ENCODE measurements around the gene ZNF169. TPM values are rescaled to one million over a fixed set of nuclear protein-coding genes. Genes with fewer than 3 reads are reported as not detected.

Gene ZNF169
- total and polyA plus RNA-seq, 4 donors, result 0.75 to 4.6 (median 1.4) TPM

DNA sequence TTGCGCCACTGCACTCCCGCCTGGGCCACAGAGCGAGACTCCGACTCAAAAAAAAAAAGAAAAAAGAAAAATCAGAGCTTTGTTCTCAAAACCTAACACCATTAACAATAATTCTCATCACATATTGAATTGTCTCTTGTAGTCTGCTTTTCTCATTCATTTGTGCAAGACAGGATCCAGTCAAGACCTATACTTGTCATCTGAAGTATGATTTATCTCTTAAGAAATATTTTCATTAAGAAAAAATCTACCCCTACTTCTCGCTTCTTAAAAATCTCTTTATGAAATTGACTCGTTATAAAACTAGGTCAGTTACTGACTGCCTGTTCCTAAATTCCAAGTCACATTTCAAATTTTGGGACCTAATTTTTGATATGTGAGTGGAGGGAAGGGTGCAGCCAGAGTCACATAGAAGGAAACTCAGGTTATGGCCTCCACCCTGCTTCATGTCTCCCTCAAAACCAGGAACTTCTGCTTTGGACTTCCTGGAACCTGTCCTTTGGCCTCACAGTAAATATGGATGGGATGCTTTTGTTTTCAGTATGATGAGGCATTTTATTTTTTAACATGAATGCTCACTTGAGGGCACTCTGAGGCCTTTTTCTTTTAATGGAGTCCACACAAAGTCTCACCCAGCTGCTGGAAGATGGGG lies 18.9 kb downstream of the ZNF169 start:
- DNase-seq (ENCODE audit: low spot score), result no peak
- no peak overlapping the region for H3K27ac ChIP-seq (ENCODE audit: low read depth in 1 of 2, low read length in 2 of 2)
- H3K36me3 ChIP-seq (ENCODE audit: control insufficient read depth in 4 of 4, insufficient read depth in 3 of 4, low read depth in 1 of 4, low read length in 3 of 4), result peaks cover 2 to 18% (median 9%) of the 10 kb centered on the region in 4 donors
- no peaks in the 10 kb centered on the region for H3K27me3 ChIP-seq (ENCODE audit: control insufficient read depth in 4 of 4, insufficient read depth in 4 of 4, low read length in 3 of 4)
- H3K4me1 ChIP-seq (ENCODE audit: control insufficient read depth in 4 of 4, insufficient read depth in 4 of 4, low read length in 3 of 4), result no peaks in the 10 kb centered on the region
- peaks cover 0 to 7% (median 0%) of the 10 kb centered on the region in 4 donors for H3K9me3 ChIP-seq (ENCODE audit: control insufficient read depth in 4 of 4, low read length in 3 of 4)
- H3K9ac ChIP-seq (ENCODE audit: low read depth in 1 of 2, low read length in 2 of 2), result no peak overlapping the region
- TF ChIP-seq, protein P1, sequence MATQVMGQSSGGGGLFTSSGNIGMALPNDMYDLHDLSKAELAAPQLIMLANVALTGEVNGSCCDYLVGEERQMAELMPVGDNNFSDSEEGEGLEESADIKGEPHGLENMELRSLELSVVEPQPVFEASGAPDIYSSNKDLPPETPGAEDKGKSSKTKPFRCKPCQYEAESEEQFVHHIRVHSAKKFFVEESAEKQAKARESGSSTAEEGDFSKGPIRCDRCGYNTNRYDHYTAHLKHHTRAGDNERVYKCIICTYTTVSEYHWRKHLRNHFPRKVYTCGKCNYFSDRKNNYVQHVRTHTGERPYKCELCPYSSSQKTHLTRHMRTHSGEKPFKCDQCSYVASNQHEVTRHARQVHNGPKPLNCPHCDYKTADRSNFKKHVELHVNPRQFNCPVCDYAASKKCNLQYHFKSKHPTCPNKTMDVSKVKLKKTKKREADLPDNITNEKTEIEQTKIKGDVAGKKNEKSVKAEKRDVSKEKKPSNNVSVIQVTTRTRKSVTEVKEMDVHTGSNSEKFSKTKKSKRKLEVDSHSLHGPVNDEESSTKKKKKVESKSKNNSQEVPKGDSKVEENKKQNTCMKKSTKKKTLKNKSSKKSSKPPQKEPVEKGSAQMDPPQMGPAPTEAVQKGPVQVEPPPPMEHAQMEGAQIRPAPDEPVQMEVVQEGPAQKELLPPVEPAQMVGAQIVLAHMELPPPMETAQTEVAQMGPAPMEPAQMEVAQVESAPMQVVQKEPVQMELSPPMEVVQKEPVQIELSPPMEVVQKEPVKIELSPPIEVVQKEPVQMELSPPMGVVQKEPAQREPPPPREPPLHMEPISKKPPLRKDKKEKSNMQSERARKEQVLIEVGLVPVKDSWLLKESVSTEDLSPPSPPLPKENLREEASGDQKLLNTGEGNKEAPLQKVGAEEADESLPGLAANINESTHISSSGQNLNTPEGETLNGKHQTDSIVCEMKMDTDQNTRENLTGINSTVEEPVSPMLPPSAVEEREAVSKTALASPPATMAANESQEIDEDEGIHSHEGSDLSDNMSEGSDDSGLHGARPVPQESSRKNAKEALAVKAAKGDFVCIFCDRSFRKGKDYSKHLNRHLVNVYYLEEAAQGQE (IDR thresholded peaks at IDR 0.05), result no peak
- TF ChIP-seq JUND (IDR thresholded peaks at IDR 0.05) (no peak), TAF1 (conservative IDR thresholded peaks at IDR 0.05) (no peak), HNF4G (IDR thresholded peaks at IDR 0.05) (no peak), NR2F2 (IDR thresholded peaks at IDR 0.05) (no peak), RAD21 (IDR thresholded peaks at IDR 0.05) (no peak), FOXA1 (IDR thresholded peaks at IDR 0.05) (no peak), HNF4A (conservative IDR thresholded peaks at IDR 0.05) (no peak), RXRA (IDR thresholded peaks at IDR 0.05) (no peak), FOXA2 (IDR thresholded peaks at IDR 0.05) (no peak), YY1 (IDR thresholded peaks at IDR 0.05) (no peak), EGR1 (IDR thresholded peaks at IDR 0.05; ENCODE audit: low read depth in 2 of 2) (no peak)
- TF ChIP-seq, protein P2, sequence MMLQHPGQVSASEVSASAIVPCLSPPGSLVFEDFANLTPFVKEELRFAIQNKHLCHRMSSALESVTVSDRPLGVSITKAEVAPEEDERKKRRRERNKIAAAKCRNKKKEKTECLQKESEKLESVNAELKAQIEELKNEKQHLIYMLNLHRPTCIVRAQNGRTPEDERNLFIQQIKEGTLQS (IDR thresholded peaks at IDR 0.05), result no peak
- TF ChIP-seq, protein P3, sequence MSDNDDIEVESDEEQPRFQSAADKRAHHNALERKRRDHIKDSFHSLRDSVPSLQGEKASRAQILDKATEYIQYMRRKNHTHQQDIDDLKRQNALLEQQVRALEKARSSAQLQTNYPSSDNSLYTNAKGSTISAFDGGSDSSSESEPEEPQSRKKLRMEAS (IDR thresholded peaks at IDR 0.05), result no peak
- TF ChIP-seq, protein P4, sequence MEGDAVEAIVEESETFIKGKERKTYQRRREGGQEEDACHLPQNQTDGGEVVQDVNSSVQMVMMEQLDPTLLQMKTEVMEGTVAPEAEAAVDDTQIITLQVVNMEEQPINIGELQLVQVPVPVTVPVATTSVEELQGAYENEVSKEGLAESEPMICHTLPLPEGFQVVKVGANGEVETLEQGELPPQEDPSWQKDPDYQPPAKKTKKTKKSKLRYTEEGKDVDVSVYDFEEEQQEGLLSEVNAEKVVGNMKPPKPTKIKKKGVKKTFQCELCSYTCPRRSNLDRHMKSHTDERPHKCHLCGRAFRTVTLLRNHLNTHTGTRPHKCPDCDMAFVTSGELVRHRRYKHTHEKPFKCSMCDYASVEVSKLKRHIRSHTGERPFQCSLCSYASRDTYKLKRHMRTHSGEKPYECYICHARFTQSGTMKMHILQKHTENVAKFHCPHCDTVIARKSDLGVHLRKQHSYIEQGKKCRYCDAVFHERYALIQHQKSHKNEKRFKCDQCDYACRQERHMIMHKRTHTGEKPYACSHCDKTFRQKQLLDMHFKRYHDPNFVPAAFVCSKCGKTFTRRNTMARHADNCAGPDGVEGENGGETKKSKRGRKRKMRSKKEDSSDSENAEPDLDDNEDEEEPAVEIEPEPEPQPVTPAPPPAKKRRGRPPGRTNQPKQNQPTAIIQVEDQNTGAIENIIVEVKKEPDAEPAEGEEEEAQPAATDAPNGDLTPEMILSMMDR (IDR thresholded peaks at IDR 0.05; ENCODE audit: low read depth, low read length, missing input control), result no peak
- TF ChIP-seq, protein P5, sequence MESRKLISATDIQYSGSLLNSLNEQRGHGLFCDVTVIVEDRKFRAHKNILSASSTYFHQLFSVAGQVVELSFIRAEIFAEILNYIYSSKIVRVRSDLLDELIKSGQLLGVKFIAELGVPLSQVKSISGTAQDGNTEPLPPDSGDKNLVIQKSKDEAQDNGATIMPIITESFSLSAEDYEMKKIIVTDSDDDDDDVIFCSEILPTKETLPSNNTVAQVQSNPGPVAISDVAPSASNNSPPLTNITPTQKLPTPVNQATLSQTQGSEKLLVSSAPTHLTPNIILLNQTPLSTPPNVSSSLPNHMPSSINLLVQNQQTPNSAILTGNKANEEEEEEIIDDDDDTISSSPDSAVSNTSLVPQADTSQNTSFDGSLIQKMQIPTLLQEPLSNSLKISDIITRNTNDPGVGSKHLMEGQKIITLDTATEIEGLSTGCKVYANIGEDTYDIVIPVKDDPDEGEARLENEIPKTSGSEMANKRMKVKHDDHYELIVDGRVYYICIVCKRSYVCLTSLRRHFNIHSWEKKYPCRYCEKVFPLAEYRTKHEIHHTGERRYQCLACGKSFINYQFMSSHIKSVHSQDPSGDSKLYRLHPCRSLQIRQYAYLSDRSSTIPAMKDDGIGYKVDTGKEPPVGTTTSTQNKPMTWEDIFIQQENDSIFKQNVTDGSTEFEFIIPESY (IDR thresholded peaks at IDR 0.05), result no peak
- H3K4me3 ChIP-seq (ENCODE audit: low read depth in 1 of 3, low read length in 3 of 3), result no peak overlapping the region
- WGBS, result 97% methylated on average over 6 of the region's 6 CpGs
